Retinal pigment epithelial cell (primary cell): ENCODE data around the gene DEFB114.

Experiments used
- DNase-seq: peaks from one replicate; pipeline ENCODE4 v3.0.0-alpha.2; 2010; ENCODE audit warnings: low read depth
- H3K4me3 ChIP-seq: 2 replicates; pipeline ENCODE4 v1.5.1; 2011; ENCODE audit warnings: mild to moderate bottlenecking, low read length, control low read depth, moderate library complexity
- TF ChIP-seq, protein P1 (sequence below): conservative IDR thresholded peaks from 2 replicates; pipeline ENCODE4 v1.5.1; 2011; ENCODE audit warnings: low read depth, low read length, control low read depth, inconsistent platforms

The DEFB114 gene

DNA sequence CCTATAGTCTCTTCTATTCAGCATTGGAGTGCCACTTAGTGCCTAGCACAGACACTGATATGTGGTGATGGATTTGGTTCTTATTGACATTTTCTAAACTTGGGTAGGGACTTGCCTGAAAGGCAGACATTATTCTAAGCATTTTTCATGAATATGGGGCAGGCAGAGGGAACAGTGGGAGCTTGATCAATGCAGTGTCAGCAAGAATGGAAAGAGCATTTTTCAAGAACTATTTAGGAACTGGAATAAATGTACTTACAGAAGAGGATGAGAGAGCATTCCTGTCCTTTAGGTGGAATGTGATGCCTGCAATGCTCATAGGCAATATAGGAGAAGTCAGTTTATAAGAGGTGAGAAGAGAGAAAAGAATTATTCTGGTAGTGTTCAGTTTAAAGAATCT, 26.2 kb downstream of the DEFB114 start:
- no peak for DNase-seq
- TF ChIP-seq, protein P1, sequence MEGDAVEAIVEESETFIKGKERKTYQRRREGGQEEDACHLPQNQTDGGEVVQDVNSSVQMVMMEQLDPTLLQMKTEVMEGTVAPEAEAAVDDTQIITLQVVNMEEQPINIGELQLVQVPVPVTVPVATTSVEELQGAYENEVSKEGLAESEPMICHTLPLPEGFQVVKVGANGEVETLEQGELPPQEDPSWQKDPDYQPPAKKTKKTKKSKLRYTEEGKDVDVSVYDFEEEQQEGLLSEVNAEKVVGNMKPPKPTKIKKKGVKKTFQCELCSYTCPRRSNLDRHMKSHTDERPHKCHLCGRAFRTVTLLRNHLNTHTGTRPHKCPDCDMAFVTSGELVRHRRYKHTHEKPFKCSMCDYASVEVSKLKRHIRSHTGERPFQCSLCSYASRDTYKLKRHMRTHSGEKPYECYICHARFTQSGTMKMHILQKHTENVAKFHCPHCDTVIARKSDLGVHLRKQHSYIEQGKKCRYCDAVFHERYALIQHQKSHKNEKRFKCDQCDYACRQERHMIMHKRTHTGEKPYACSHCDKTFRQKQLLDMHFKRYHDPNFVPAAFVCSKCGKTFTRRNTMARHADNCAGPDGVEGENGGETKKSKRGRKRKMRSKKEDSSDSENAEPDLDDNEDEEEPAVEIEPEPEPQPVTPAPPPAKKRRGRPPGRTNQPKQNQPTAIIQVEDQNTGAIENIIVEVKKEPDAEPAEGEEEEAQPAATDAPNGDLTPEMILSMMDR, result no peak
- no peak overlapping the region for H3K4me3 ChIP-seq

DNA sequence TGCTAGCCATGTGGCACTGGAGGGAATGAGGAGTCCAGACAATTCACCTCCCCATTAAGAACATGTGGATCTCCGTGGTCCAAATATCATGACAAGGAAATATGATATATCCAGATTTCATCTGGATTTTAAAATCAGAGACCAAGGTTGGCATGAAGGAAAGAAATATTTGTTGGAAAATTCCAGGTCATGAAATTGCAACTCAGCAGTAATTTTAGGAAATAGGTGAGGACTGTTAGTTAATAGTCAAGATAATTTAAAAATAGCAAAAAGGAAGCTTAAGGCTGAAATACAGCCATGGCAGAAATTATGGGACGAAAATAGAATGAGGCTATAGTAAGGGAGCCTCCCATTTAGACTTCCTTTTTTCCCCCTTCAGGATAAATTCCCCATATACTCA, 26.9 kb downstream of the DEFB114 start:
- TF ChIP-seq, protein P1, result no peak
- no peak for DNase-seq
- no peak overlapping the region for H3K4me3 ChIP-seq

DNA sequence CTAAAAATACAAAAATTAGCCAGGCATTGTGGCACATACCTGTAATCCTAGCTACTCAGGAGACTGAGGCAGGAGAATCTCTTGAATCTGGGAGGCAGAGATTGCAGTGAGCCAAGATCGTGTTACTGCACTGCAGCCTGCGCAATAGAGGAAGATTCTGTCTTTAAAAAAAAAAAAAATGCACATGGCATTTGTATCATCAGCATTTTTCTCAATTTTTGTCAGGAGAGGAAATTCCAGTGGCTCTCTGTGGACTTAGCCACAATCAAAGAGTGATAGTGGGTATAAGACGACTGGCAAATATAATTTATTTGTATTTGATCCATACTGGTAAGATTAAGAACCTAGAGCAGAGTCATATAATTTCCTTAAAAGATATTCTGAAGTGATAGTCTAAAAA, 28.6 kb downstream of the DEFB114 start:
- TF ChIP-seq, protein P1, result no peak
- H3K4me3 ChIP-seq, result no peak overlapping the region
- no peak for DNase-seq

DNA sequence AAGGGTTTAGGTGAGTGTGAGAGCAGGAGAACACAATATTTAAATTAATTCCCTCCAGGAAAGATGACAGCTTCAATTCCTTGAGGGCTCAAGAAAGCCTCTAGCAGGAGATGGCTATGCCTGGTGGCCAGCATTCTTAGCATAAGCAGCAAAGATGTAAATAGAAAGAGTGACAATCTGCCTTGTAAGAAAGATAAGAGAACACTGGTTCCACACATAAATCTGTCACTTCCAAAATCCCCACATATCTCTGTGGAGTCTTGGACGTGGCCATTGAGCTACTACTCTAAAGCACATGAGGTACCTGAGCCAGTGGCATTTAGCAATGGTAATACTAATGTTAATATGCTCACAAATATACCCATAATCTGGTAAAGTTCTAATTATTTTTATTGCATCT, 29.2 kb downstream of the DEFB114 start:
- TF ChIP-seq, protein P1, result no peak
- no peak overlapping the region for H3K4me3 ChIP-seq
- DNase-seq, result no peak

DNA sequence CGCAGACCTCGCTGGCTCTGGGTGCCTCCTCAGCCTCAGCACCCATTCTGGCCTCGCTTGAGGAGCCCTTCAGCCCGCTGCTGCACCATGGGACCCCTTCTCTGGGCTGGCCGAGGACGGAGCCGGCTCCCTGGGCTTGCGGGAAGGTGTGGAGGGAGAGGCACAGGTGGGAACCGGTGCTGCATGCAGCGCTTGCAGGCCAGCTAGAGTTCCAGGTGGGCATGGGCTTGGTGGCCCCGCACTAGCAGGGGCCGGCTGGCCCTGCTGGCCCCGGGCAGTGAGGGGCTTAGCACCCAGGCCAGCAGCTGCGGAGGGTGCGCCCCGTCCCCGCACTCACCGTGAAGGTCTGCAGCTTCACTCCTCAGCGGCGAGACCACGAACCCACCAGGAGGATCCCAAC, 30.4 kb downstream of the DEFB114 start:
- no peak for DNase-seq
- no peak overlapping the region for H3K4me3 ChIP-seq
- TF ChIP-seq, protein P1, result no peak

DNA sequence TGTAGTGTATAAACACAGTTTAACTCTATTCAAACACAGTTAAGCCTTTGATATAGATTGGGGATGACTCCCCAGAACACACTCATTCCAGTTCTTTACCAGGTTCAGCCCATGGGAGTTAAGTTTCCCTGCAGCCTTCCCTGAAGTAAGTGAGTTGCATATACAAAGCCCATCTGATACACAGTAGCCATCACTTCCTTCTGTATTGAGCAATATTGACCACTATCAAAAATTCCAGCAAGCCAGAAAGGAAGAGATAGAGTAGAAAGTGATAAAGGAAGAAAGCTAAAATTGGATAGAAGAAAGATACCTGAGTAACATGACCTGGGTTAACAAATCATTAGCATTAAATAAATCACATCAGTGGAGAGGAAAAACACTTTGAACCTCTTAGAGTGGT, 34.6 kb downstream of the DEFB114 start:
- no peak for DNase-seq
- TF ChIP-seq, protein P1, result no peak
- H3K4me3 ChIP-seq, result no peak overlapping the region

DNA sequence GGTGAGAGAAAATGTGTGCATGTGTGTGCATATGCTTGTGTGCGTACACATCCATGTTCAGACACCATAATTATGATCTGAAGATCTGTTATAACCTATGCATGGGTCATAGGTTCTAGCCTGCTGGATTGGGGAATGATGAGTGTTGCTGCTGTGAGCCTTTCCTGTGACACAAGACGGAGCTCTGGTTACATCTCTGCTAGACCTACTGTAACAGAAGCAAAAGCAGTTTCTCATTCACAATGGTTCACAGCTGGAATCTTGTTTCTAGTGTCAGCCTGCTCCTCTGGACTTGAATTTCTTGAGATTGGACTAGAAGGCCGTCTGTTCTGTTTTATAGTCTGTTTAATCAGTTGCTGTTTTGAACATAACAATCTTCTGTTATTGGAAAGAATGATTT, 40.1 kb downstream of the DEFB114 start:
- H3K4me3 ChIP-seq, result no peak overlapping the region
- TF ChIP-seq, protein P1, result no peak

More for the DNA sequence above, 40.1 kb downstream of the DEFB114 start:
- DNase-seq, result no peak
